ENCODE data around the gene LRRC1.

Gene LRRC1

GRCh38 chr6:53956804-53957203 is 162.0 kb downstream of the LRRC1 start:
- TF ChIP-seq TAF1 (IDR thresholded peaks at IDR 0.05; ENCODE audit: borderline replicate concordance, insufficient read depth, low read length) (no peak), POLR2AphosphoS5 (IDR thresholded peaks at IDR 0.05; ENCODE audit: low read depth, low read length) (no peak), FOXP2 (optimal IDR thresholded peaks at IDR 0.05; ENCODE audit: borderline replicate concordance, extremely low read depth, extremely low read length, insufficient read depth) (no peak), SIN3A (IDR thresholded peaks at IDR 0.05; ENCODE audit: borderline replicate concordance, insufficient read depth, low read length) (no peak)
- TF ChIP-seq, protein P1, sequence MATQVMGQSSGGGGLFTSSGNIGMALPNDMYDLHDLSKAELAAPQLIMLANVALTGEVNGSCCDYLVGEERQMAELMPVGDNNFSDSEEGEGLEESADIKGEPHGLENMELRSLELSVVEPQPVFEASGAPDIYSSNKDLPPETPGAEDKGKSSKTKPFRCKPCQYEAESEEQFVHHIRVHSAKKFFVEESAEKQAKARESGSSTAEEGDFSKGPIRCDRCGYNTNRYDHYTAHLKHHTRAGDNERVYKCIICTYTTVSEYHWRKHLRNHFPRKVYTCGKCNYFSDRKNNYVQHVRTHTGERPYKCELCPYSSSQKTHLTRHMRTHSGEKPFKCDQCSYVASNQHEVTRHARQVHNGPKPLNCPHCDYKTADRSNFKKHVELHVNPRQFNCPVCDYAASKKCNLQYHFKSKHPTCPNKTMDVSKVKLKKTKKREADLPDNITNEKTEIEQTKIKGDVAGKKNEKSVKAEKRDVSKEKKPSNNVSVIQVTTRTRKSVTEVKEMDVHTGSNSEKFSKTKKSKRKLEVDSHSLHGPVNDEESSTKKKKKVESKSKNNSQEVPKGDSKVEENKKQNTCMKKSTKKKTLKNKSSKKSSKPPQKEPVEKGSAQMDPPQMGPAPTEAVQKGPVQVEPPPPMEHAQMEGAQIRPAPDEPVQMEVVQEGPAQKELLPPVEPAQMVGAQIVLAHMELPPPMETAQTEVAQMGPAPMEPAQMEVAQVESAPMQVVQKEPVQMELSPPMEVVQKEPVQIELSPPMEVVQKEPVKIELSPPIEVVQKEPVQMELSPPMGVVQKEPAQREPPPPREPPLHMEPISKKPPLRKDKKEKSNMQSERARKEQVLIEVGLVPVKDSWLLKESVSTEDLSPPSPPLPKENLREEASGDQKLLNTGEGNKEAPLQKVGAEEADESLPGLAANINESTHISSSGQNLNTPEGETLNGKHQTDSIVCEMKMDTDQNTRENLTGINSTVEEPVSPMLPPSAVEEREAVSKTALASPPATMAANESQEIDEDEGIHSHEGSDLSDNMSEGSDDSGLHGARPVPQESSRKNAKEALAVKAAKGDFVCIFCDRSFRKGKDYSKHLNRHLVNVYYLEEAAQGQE (IDR thresholded peaks at IDR 0.05; ENCODE audit: insufficient read depth in 1 of 2, low read depth in 2 of 2, low read length in 2 of 2), result no peak

DNA sequence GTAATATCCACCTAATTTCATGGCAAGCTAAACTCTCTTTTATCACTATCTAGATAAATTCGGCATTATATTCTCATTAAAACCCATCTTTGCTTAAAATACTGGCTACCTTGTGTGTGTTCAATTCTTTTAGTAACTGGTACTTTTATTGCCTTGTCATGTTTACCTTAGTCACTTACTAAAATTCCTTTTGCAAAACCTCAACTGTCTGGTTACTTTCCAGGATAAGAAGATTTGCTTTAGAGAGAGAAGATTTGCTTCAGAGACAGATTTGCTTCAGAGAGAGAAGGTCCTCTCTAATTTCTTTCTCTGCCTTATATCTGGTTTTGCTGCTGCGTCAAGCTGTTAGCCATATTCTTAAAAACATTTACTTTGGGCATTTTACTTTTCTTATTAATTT is 164.9 kb downstream of the LRRC1 start:
- TF ChIP-seq FOXP2 (optimal IDR thresholded peaks at IDR 0.05; ENCODE audit: borderline replicate concordance, extremely low read depth, extremely low read length, insufficient read depth) (no peak), TAF1 (IDR thresholded peaks at IDR 0.05; ENCODE audit: borderline replicate concordance, insufficient read depth, low read length) (no peak), POLR2AphosphoS5 (IDR thresholded peaks at IDR 0.05; ENCODE audit: low read depth, low read length) (no peak), SIN3A (IDR thresholded peaks at IDR 0.05; ENCODE audit: borderline replicate concordance, insufficient read depth, low read length) (no peak)
- TF ChIP-seq, protein P1 (IDR thresholded peaks at IDR 0.05; ENCODE audit: insufficient read depth in 1 of 2, low read depth in 2 of 2, low read length in 2 of 2), result no peak

DNA sequence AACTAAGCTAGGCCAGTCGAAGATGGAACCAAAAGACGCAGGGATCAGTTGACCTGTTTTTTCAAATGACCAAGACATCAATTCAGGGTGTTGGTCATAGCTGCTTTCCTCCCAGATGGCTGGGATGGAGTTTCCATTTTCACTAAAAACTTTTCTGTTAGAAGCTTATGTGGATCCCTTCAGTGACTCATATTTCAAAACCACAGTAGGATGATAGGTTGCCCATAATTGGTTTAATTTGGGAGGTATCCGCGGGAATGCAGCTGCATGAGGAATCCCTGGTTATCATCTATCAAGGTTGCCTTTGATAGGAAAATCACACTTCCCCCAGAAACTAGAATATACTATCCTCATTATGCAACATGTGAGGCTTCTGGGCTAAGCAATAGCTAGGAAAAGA is 165.5 kb downstream of the LRRC1 start:
- TF ChIP-seq POLR2AphosphoS5 (IDR thresholded peaks at IDR 0.05; ENCODE audit: low read depth, low read length), result no peak
- no peak for TF ChIP-seq SIN3A (IDR thresholded peaks at IDR 0.05; ENCODE audit: borderline replicate concordance, insufficient read depth, low read length)
- TF ChIP-seq, protein P1 (IDR thresholded peaks at IDR 0.05; ENCODE audit: insufficient read depth in 1 of 2, low read depth in 2 of 2, low read length in 2 of 2), result no peak
- no peak for TF ChIP-seq TAF1 (IDR thresholded peaks at IDR 0.05; ENCODE audit: borderline replicate concordance, insufficient read depth, low read length)
- no peak for TF ChIP-seq FOXP2 (optimal IDR thresholded peaks at IDR 0.05; ENCODE audit: borderline replicate concordance, extremely low read depth, extremely low read length, insufficient read depth)

DNA sequence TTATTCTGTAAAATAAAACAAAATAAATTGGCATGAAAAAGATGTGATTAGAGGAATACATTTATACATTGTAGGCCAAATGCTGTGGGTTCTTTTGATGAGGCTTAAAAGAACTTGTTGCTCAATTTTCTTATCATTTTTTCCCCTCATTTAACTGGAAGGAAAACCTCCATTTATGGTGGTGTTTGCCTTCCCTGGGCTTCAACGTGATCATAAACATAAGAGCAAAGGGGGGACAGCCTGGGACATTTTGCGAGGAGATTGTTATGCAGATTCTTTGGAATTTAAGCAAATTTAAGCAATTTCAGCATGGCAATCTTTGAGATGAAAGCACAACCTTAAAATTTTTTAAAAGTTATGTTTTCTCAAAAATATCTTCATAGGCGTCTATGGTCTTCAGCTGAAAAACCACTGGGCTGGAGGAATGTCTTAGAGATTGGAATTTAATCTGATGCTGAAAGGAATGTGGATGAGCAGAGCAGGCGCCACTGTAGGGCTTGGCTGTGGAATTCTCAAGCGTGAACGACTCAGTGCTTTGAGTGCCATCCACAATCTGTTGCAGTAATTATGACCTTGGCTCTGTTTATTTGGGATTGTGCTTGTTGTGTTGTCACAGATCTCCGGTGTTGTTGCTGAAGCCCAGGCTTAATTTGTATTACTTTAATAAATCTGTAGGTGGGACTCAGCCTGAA is 167.0 kb downstream of the LRRC1 start:
- TF ChIP-seq POLR2AphosphoS5 (IDR thresholded peaks at IDR 0.05; ENCODE audit: low read depth, low read length), result no peak
- TF ChIP-seq TAF1 (IDR thresholded peaks at IDR 0.05; ENCODE audit: borderline replicate concordance, insufficient read depth, low read length), result no peak
- TF ChIP-seq, protein P1 (IDR thresholded peaks at IDR 0.05; ENCODE audit: insufficient read depth in 1 of 2, low read depth in 2 of 2, low read length in 2 of 2), result no peak
- no peak for TF ChIP-seq SIN3A (IDR thresholded peaks at IDR 0.05; ENCODE audit: borderline replicate concordance, insufficient read depth, low read length)
- TF ChIP-seq FOXP2 (optimal IDR thresholded peaks at IDR 0.05; ENCODE audit: borderline replicate concordance, extremely low read depth, extremely low read length, insufficient read depth), result no peak
